Colonic mucosa (tissue), 4 donors: Measurements from ENCODE around the gene MFRP. TPM values are rescaled to one million over a fixed set of nuclear protein-coding genes. Genes with fewer than 3 reads are reported as not detected.

ENCODE experiments used
- DNase-seq: peaks from one replicate; pipeline ENCODE4 v3.0.0-alpha.2; 2020
- H3K27ac ChIP-seq: fragments of 200-600 bp; one replicate; pipeline ENCODE4 v1.8.0; 2021
- H3K27me3 ChIP-seq: fragments of 200-600 bp; one replicate; pipeline ENCODE4 v1.8.0; 2021
- H3K36me3 ChIP-seq: fragments of 200-600 bp; one replicate; pipeline ENCODE4 v1.8.0; 2021
- H3K4me1 ChIP-seq: fragments of 200-600 bp; one replicate; pipeline ENCODE4 v1.8.0; 2021; ENCODE audit warnings: mild to moderate bottlenecking
- H3K4me3 ChIP-seq: fragments of 200-600 bp; one replicate; pipeline ENCODE4 v1.8.0; 2021
- H3K9ac ChIP-seq, 2 donors: one replicate each; pipeline ENCODE4 v1.7.0; 2013; ENCODE audit warnings: control low read depth in 2 of 2, low read depth in 2 of 2, low read length in 2 of 2
- H3K9me3 ChIP-seq: fragments of 200-600 bp; one replicate; pipeline ENCODE4 v1.8.0; 2021
- intact Hi-C: fragments of 100-400 bp; cut with DNase I; formaldehyde crosslinking; loops from one replicate; pipeline ENCODE4 v1.14.1; 2022
- total RNA-seq, 2 donors: library from RNA; stranded (reverse); fragmentation: NEBNext Ultra II Directional in 1 of 2; extraction: Animal tissue kit (Norgen Biotek cat#: 25700) in 1 of 2; gene quantifications; one replicate each; pipeline ENCODE4 v1.2.1, GENCODE V29; 2021
- TF ChIP-seq, protein P1 (sequence below): fragments of 200-600 bp; IDR thresholded peaks from one replicate; pipeline ENCODE4 v1.8.0; 2022; ENCODE audit warnings: antibody characterized with exemption, mild to moderate bottlenecking
- donor health status: healthy.
- donor health status: DM: no; HTN: no; CAD: no.
- donor health status: DM: no; HTN: no; CAD: no.

MFRP gene
- total RNA-seq, 2 donors from 2014 or later = not detected

DNA sequence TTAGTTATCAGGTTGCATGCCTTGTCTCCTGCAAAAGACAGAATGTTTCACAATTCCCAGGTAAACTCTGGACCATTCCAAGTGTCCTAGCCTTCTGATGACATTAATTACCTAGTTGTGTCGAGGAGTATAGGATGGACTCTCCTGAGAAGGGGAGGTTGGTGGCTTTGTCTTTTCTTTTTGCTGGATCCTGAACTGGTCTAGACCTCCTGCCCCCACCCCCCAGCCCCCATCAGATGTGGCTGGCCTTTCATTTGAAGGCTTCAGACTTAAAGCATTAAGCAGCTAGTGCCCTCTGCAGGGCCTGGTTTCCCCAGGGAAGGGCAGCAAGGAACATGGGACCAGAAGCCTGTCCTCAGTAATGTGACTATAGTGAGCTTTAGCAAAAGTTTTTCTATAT is 39.3 kb downstream of the MFRP start:
- TF ChIP-seq, protein P1, sequence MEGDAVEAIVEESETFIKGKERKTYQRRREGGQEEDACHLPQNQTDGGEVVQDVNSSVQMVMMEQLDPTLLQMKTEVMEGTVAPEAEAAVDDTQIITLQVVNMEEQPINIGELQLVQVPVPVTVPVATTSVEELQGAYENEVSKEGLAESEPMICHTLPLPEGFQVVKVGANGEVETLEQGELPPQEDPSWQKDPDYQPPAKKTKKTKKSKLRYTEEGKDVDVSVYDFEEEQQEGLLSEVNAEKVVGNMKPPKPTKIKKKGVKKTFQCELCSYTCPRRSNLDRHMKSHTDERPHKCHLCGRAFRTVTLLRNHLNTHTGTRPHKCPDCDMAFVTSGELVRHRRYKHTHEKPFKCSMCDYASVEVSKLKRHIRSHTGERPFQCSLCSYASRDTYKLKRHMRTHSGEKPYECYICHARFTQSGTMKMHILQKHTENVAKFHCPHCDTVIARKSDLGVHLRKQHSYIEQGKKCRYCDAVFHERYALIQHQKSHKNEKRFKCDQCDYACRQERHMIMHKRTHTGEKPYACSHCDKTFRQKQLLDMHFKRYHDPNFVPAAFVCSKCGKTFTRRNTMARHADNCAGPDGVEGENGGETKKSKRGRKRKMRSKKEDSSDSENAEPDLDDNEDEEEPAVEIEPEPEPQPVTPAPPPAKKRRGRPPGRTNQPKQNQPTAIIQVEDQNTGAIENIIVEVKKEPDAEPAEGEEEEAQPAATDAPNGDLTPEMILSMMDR = no peak
- Histone ChIP-seq H3K4me3 (no peak overlapping the region), H3K9ac (no peak overlapping the region), H3K36me3 (no peaks in the 10 kb centered on the region), H3K4me1 (no peaks in the 10 kb centered on the region), H3K27ac (no peak overlapping the region), H3K9me3 (no peaks in the 10 kb centered on the region), H3K27me3 (no peaks in the 10 kb centered on the region)
- intact Hi-C loops = no loop called here
- DNase-seq = no peak

DNA sequence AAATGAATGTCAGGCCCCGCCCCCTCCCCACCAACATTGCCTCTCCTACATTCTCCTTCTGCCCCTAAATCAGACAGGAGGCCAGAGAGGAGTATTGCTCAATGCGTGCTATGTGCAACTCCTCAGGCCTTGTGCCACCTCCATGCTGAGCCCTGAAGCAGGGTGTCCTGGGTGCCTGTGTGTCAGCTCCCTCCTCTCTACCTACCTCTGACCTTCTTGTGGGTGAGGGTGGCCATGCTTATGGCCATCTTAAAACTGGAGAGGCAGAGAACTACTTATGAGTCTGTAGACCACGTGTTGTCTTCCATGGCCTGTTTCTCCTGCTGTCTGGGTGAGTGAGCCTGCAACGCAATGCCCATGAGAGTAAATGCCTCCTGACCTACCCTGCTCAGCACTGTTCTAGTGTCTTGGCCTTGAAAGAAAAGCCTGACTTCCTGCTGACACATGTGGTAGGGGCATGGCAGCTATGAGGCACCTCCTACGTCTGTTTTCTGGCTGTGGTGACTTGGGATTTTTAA is 40.1 kb downstream of the MFRP start:
- intact Hi-C loops = no loop called here
- no peaks in the 10 kb centered on the region for H3K36me3 ChIP-seq
- H3K9me3 ChIP-seq = no peaks in the 10 kb centered on the region
- TF ChIP-seq, protein P1 = no peak
- no peak for DNase-seq
- no peaks in the 10 kb centered on the region for H3K4me1 ChIP-seq
- H3K27ac ChIP-seq = no peak overlapping the region
- H3K9ac ChIP-seq = no peak overlapping the region
- no peaks in the 10 kb centered on the region for H3K27me3 ChIP-seq
- H3K4me3 ChIP-seq = no peak overlapping the region

DNA sequence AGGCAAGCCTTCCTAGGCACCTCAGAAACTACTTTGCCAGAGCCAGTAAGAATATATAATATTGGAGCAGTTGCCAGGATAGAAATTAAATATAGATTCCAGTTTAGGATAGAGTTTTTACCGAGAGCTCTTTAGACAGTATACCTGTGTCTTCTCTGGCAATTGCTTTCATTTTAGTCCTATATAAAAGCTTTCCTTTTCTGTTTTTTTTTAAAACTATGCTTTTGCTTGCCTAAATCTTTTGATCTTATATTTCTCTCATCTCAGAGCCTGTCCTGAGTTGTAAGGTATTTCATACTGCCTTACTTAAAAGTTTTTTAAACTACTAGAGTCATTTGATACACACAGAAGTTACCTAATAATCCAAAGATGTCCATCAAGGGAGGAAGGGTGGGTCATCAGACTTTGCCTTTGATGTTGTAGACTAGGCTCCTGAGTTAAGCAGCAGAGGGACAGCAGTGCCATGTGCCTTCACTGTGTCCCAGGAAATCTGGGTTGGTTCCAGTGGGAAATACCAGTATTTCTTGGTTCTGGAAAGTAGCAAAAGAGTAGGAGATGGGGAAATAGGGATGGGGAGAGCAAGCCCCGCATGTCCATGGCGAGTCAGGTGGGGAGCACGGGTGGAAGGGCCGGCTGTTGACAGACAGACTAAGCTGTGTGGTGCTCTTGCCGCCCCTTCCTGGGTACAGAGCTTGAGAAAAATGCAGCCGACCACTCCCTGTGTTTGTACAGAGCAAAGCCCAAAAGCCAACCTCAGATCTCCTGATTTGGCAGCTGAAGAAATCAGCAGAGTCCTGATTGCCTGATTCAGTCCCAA is 40.7 kb downstream of the MFRP start:
- Histone ChIP-seq H3K4me1 (no peaks in the 10 kb centered on the region), H3K36me3 (no peaks in the 10 kb centered on the region), H3K9me3 (no peaks in the 10 kb centered on the region), H3K4me3 (no peak overlapping the region), H3K27ac (no peak overlapping the region), H3K27me3 (no peaks in the 10 kb centered on the region), H3K9ac (no peak overlapping the region)
- intact Hi-C loops = no loop called here
- no peak for DNase-seq
- TF ChIP-seq, protein P1 = no peak

DNA sequence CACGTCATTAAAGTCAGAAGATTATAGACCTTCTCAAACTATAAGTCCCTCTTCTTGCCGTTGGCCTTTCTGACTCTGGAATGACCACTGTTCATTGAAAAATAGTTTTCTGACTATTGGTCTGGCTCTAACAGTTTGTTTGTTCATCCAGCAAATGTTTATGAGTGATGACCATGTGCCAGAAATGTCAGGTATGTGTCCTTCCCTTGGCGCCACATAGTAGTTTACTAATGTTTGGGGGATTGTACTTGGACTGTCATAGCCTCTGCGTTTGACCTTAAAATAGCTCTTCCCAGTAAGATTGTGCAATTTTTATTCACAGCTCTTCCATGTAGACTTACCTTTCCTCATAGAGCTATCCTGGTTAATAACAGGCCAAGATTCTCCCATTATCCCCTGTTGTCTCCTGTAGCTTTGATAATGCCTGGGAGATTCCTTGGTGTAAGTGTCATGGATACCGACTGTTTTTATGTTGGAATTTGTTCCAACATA is 43.2 kb downstream of the MFRP start:
- Histone ChIP-seq H3K4me3 (no peak overlapping the region), H3K27me3 (no peaks in the 10 kb centered on the region), H3K9me3 (no peaks in the 10 kb centered on the region), H3K9ac (no peak overlapping the region), H3K4me1 (no peaks in the 10 kb centered on the region), H3K36me3 (peaks cover 5% of the 10 kb centered on the region), H3K27ac (no peak overlapping the region)
- TF ChIP-seq, protein P1 = no peak
- DNase-seq = no peak
- intact Hi-C loops = no loop called here

DNA sequence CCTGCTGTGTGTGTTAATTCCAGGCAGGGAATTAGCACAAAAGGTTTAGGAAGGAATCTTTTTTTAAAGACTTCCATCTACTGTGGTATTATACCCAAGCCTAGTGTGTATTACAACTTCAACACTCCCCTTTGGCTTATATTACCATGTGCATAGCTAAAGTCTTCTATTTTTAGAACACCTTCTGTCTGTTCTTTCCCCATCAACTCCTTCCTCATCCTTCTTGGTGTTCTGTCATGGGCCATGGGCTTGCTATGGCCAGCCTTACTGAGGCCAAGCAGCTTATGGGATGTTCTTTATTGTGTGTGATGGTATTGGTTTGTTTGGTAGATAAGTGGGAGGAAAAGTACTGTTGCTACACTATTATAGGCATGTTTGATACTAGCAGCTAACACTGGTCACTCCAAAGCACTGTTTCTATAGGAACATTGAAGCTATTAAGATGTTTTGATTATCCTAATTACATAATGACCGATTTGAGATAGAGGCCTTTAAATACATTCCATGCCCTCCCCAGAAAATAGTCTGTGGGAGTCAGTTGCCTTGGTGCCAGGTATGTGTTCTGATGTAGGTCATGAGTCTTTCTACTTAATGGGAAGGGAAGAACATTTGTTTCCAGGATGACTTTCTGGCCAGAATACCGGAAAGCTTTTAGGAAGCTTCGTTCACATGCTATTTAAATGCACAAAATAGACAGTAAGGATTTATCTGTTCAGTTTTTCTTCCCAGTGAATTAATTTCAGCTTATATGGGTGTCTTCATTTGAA is 46.1 kb downstream of the MFRP start:
- DNase-seq = no peak
- Histone ChIP-seq H3K27ac (no peak overlapping the region), H3K4me1 (no peaks in the 10 kb centered on the region), H3K36me3 (peaks cover 5% of the 10 kb centered on the region), H3K9ac (no peak overlapping the region), H3K27me3 (no peaks in the 10 kb centered on the region), H3K4me3 (no peak overlapping the region), H3K9me3 (no peaks in the 10 kb centered on the region)
- TF ChIP-seq, protein P1 = no peak
- intact Hi-C loops = no loop called here
